GM23248 (cell line): Measurements from ENCODE around the gene DNAJC17. TPM values are rescaled to one million over a fixed set of nuclear protein-coding genes. Genes with fewer than 3 reads are reported as not detected.

Source experiments
- DNase-seq: peaks from one replicate; pipeline ENCODE4 v3.0.0-alpha.2; 2015
- H2AFZ ChIP-seq: fragments of 200-600 bp; sonication (generic); 2 replicates; pipeline ENCODE4 v1.6.1; 2016; ENCODE audit warnings: antibody characterized with exemption
- H3F3A ChIP-seq: fragments of 200-600 bp; sonication (generic); 2 replicates; pipeline ENCODE4 v1.6.1; 2016; ENCODE audit warnings: mild to moderate bottlenecking, antibody characterized with exemption, mixed run types; ENCODE audit not compliant: insufficient read depth
- H3K27ac ChIP-seq: fragments of 200-600 bp; sonication (generic); 2 replicates; pipeline ENCODE4 v1.5.1; 2016; ENCODE audit warnings: mild to moderate bottlenecking
- H3K27me3 ChIP-seq: fragments of 200-600 bp; sonication (generic); replicated peaks from 2 replicates; pipeline ENCODE4 v1.6.1; 2016; ENCODE audit warnings: mild to moderate bottlenecking; ENCODE audit not compliant: insufficient read depth
- H3K36me3 ChIP-seq: fragments of 200-600 bp; sonication (generic); 2 replicates; pipeline ENCODE4 v1.6.1; 2016; ENCODE audit warnings: low read depth, mild to moderate bottlenecking
- H3K4me1 ChIP-seq: fragments of 200-600 bp; sonication (generic); 2 replicates; pipeline ENCODE4 v1.6.1; 2016; ENCODE audit warnings: mild to moderate bottlenecking; ENCODE audit not compliant: insufficient read depth
- H3K4me2 ChIP-seq: fragments of 200-600 bp; sonication (generic); one replicate; pipeline ENCODE4 v1.6.1; 2016; ENCODE audit warnings: mild to moderate bottlenecking; ENCODE audit not compliant: unreplicated experiment
- H3K4me3 ChIP-seq: fragments of 200-600 bp; sonication (generic); 2 replicates; pipeline ENCODE4 v1.5.1; 2016; ENCODE audit warnings: mild to moderate bottlenecking
- H3K79me2 ChIP-seq: fragments of 200-600 bp; sonication (generic); 2 replicates; pipeline ENCODE4 v1.6.1; 2016; ENCODE audit warnings: mild to moderate bottlenecking; ENCODE audit not compliant: insufficient read depth
- H3K9ac ChIP-seq: fragments of 200-600 bp; sonication (generic); 2 replicates; pipeline ENCODE4 v1.6.1; 2016; ENCODE audit warnings: mild to moderate bottlenecking
- H3K9me2 ChIP-seq: fragments of 200-600 bp; sonication (generic); 2 replicates; pipeline ENCODE4 v1.6.1; 2016; ENCODE audit warnings: mixed run types, mild to moderate bottlenecking, moderate library complexity; ENCODE audit not compliant: insufficient read depth
- H3K9me3 ChIP-seq: fragments of 200-600 bp; sonication (generic); one replicate; pipeline ENCODE4 v1.6.1; 2017; ENCODE audit warnings: low read depth
- H4K20me1 ChIP-seq: fragments of 200-600 bp; sonication (generic); 2 replicates; pipeline ENCODE4 v1.6.0; 2016; ENCODE audit not compliant: insufficient read depth
- EZH2 ChIP-seq: fragments of 200-600 bp; sonication (generic); IDR thresholded peaks from 2 replicates; pipeline ENCODE4 v1.6.1; 2018; ENCODE audit warnings: antibody characterized with exemption, mild to moderate bottlenecking; ENCODE audit not compliant: insufficient read depth, poor library complexity, severe bottlenecking
- EZH2phosphoT487 ChIP-seq: fragments of 200-600 bp; sonication (generic); IDR thresholded peaks from 2 replicates; pipeline ENCODE4 v1.6.1; 2018; ENCODE audit warnings: antibody characterized with exemption, moderate library complexity, mild to moderate bottlenecking, low read depth; ENCODE audit not compliant: insufficient read depth
- WGBS, 2 experiments: methylation state at CpG; one replicate each; pipeline ENCODE4 v1.1.6; 2015 to 2017; ENCODE audit warnings: low lambda C conversion rate in 2 of 2, low coverage in 1 of 2; ENCODE audit errors: missing lambda C conversion rate in 2 of 2; 5-methylcytosine and 5-hydroxymethylcytosine counted together
- in situ Hi-C: fragments of 300-500 bp; cut with MboI; formaldehyde crosslinking; loops from 2 replicates; pipeline ENCODE4 v1.15.0; 2020
- polyA plus RNA-seq: library from polyadenylated mRNA; unstranded; fragments of >200 nt; fragmentation: Nextera tagmentation; extraction: Ambion mirVana; gene quantifications from 2 replicates; pipeline ENCODE4 v1.2.1, GENCODE V29; 2016
- total RNA-seq: library from RNA; depleted of rRNA; stranded (reverse); fragments of >200 nt; shearing (Covaris generic); gene quantifications from 2 replicates; pipeline ENCODE4 v1.2.3, GENCODE V29; 2014

The DNAJC17 gene
- total and polyA plus RNA-seq, 2 experiments from 2014 or later = 13.4 to 36.4 TPM

DNA sequence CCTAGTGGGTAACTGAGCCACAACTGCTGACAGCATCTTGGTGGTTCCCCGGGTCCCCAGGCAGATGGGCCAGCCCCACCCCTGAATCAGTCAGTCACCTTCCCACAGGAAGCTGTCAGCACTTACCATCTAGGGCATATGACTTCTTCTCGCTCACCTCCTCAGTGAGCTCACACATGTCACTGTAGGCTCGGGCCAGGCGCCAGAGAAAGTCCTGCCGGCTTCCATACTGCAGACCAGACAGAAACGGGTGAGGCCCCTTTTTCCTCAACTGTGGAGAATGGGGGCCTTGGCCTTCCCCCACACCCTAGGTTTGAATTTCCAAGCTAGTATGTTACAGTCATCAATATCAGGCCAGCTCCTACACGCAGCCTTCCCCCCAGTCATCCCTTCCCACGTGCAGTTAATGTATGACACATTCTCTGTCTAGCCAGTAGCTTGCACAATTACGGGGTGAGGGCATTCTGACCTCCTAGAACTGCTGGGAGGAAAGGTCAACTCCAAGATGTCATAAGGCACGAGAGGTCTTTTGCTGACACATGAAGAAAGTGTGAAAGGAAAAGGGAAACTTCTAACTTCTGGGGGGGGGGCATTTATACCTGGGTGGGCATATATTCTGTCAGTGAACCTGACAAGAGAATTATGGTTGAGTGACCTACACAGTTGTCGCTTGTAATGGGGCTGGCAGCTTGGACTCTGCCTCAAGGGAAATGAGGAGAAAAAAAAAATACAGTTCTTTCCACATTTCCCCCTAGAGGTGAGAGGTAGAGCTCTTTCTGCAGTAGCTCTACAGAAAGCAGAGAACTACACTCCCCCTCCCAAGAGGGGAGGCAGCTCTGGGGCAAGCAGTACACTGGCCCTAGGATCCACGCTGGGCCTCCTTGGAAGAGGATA, 63.1 kb downstream of the DNAJC17 start:
- no peaks in the 10 kb centered on the region for H3K9me2 ChIP-seq
- peaks cover 16% of the 10 kb centered on the region; the same call in 1 of the 2 replicates for H3K36me3 ChIP-seq
- no peaks in the 10 kb centered on the region for H3K79me2 ChIP-seq
- H2AFZ ChIP-seq = no peak overlapping the region
- TF ChIP-seq EZH2 (no peak), EZH2phosphoT487 (no peak)
- H3K4me1 ChIP-seq = peaks cover 15% of the 10 kb centered on the region
- no peaks in the 10 kb centered on the region for H3K27me3 ChIP-seq
- H3F3A ChIP-seq = peaks cover 33% of the 10 kb centered on the region
- H3K9me3 ChIP-seq = no peaks in the 10 kb centered on the region
- 32 to 38% methylated on average over 12 of the region's 12 CpGs for WGBS, 2 experiments
- DNase-seq = peak; percentile 93
- in situ Hi-C loops = no loop called here
- no peaks in the 10 kb centered on the region for H4K20me1 ChIP-seq
- H3K4me3 ChIP-seq = no peak overlapping the region
- H3K4me2 ChIP-seq = no peak overlapping the region
- peak overlapping the region; percentile 67 for H3K27ac ChIP-seq
- H3K9ac ChIP-seq = peak overlapping the region; percentile 23

DNA sequence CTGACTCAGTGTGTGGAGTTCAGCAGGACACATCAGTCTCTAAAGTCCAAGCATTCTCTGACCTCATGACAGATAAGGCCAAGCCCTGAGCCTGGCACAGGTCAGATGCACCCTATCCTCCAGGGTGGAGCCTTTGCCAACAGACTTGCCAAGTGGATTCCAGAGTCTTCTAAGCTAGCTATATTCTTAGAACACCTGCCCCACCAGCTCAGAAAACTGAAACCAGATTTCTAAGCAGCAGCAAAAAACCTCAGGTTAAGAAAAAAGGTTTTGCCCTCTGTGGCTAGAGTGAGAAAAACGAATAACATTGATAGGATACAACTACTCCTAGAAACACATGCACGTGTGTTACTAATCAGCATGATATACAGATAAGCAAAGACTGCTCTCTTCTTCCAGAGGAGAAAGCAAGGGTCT, 63.8 kb downstream of the DNAJC17 start:
- Histone ChIP-seq H3K4me3 (no peak overlapping the region), H3K9ac (peak overlapping the region; percentile 23), H3K4me1 (peaks cover 15% of the 10 kb centered on the region), H3F3A (peaks cover 33% of the 10 kb centered on the region), H3K9me2 (no peaks in the 10 kb centered on the region), H3K9me3 (no peaks in the 10 kb centered on the region), H3K27ac (peak overlapping the region; percentile 67), H3K36me3 (peaks cover 16% of the 10 kb centered on the region; the same call in 1 of the 2 replicates), H3K4me2 (no peak overlapping the region), H3K27me3 (no peaks in the 10 kb centered on the region), H4K20me1 (no peaks in the 10 kb centered on the region), H2AFZ (no peak overlapping the region), H3K79me2 (no peaks in the 10 kb centered on the region)
- WGBS, 2 experiments = 46 to 51% methylated on average over 2 of the region's 2 CpGs
- TF ChIP-seq EZH2 (no peak), EZH2phosphoT487 (no peak)
- in situ Hi-C loops = no loop called here
- DNase-seq = no peak

DNA sequence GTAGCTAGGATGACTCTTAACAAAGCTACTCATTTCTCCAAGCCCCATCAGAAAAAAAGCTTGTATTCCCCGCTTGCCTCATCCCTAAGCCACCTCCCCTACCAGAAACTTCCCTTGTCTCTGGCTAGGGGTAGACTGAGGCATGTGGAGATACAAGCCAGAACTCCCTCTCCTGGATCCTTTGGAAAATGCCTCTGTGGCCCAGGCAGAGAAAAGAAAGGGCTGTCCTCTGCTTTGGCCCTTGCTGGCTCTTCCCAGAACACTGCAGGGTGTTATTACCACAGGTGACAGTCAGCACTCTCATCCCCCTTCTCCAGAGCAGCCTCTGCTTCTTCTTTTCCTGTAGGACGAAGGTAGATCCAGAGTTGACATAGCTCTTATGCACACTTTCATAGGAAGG, 67.4 kb downstream of the DNAJC17 start:
- Histone ChIP-seq H3K4me3 (no peak overlapping the region), H3K27me3 (no peaks in the 10 kb centered on the region), H3K79me2 (no peaks in the 10 kb centered on the region), H3K4me1 (peaks cover 15% of the 10 kb centered on the region), H3K9ac (no peak overlapping the region), H2AFZ (no peak overlapping the region), H3K4me2 (no peak overlapping the region), H3F3A (peaks cover 17% of the 10 kb centered on the region; the same call in 1 of the 2 replicates), H4K20me1 (no peaks in the 10 kb centered on the region), H3K9me2 (no peaks in the 10 kb centered on the region), H3K9me3 (no peaks in the 10 kb centered on the region), H3K36me3 (peaks cover 29% of the 10 kb centered on the region), H3K27ac (no peak overlapping the region)
- in situ Hi-C loops = no loop called here
- DNase-seq = no peak
- TF ChIP-seq EZH2phosphoT487 (no peak), EZH2 (no peak)
- whole genome bisulfite sequencing, 2 experiments = 80 to 89% methylated on average over 2 of the region's 2 CpGs

DNA sequence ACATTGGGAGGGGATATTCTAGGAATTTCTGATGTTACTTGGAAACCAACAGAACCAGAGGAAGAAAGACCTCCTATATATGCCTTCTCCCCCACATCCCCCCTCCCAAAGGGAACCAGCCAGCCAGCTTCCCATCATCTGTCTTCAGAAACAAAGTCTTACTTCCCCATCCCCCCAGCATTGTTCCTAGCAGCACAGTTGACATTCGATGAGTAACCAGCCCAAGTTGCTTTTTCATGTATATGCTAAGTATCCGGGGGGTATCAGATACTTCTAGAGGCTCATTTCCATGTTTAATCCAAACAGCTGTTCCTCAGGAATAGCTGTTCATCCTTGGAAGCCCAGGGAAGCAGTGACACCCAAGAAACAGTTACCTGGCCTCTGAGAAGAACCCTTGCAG, 68.2 kb downstream of the DNAJC17 start:
- peaks cover 37% of the 10 kb centered on the region for H3K36me3 ChIP-seq
- no peak for TF ChIP-seq EZH2
- H3K4me2 ChIP-seq = no peak overlapping the region
- in situ Hi-C loops = no loop called here
- H3K9me3 ChIP-seq = no peaks in the 10 kb centered on the region
- H3F3A ChIP-seq = peaks cover 17% of the 10 kb centered on the region; the same call in 1 of the 2 replicates
- 84 to 92% methylated on average over 2 of the region's 2 CpGs for WGBS, 2 experiments
- no peaks in the 10 kb centered on the region for H4K20me1 ChIP-seq
- no peak overlapping the region for H2AFZ ChIP-seq
- DNase-seq = no peak
- no peak overlapping the region for H3K9ac ChIP-seq
- no peaks in the 10 kb centered on the region for H3K27me3 ChIP-seq
- peaks cover 15% of the 10 kb centered on the region for H3K4me1 ChIP-seq
- H3K4me3 ChIP-seq = no peak overlapping the region
- H3K9me2 ChIP-seq = no peaks in the 10 kb centered on the region
- no peak overlapping the region for H3K27ac ChIP-seq
- no peaks in the 10 kb centered on the region for H3K79me2 ChIP-seq
